HUES64 (cell line): ENCODE data around the gene ELL2.
"Not testable (repeated sequence)": the region's sequence is repeated elsewhere in the genome, so short reads cannot be mapped to it uniquely, and the experiment has no call there.

Experiments used
- H3K27ac ChIP-seq: 2 replicates; pipeline ENCODE4 v1.7.0; 2013; ENCODE audit warnings: low read depth, low read length, inconsistent platforms
- H3K27me3 ChIP-seq: 2 replicates; pipeline ENCODE4 v1.6.1; 2013; ENCODE audit warnings: mild to moderate bottlenecking, low read length; ENCODE audit not compliant: insufficient read depth
- H3K36me3 ChIP-seq: 2 replicates; pipeline ENCODE4 v1.6.1; 2013; ENCODE audit warnings: mild to moderate bottlenecking, low read length; ENCODE audit not compliant: insufficient read depth
- H3K4me1 ChIP-seq: 2 replicates; pipeline ENCODE4 v1.6.1; 2013; ENCODE audit warnings: mild to moderate bottlenecking, low read length, moderate library complexity; ENCODE audit not compliant: insufficient read depth
- H3K4me3 ChIP-seq: 2 replicates; pipeline ENCODE4 v1.5.1; 2013; ENCODE audit warnings: mild to moderate bottlenecking, low read length, moderate library complexity
- H3K9ac ChIP-seq: 2 replicates; pipeline ENCODE4 v1.6.1; 2013; ENCODE audit warnings: mild to moderate bottlenecking, low read depth, low read length
- H3K9me3 ChIP-seq: 2 replicates; pipeline ENCODE4 v1.6.1; 2013; ENCODE audit warnings: low read depth, low read length; ENCODE audit not compliant: insufficient read depth
- WGBS: fragments of 150-250, 120-280 bp; methylation state at CpG from one replicate; pipeline ENCODE4 v1.1.7; 2013; ENCODE audit warnings: missing lambda C conversion rate; 5-methylcytosine and 5-hydroxymethylcytosine counted together

Gene ELL2

DNA sequence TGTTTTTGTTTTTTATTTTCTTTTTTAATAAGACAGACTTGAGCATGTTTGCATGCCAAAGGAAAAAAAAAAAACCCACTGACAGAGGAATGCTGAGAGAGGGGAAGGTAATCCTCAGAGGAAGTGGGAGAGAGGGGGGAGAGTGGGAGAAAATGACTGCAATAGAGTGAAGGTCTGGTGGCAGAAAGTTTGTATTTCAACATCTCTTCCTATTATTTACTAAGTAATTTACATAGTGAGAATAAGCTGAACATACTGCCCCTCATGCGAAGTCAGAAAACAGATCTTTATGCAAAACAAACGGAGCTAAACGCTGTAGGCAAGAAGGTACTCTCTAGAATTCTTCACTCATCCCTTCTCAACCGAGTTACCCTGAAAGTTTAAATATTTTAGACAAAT lies 45.0 kb downstream of the ELL2 start:
- Histone ChIP-seq H3K9ac (no peak overlapping the region), H3K36me3 (no peaks in the 10 kb centered on the region), H3K4me3 (no peak overlapping the region), H3K27me3 (no peaks in the 10 kb centered on the region), H3K4me1 (peaks cover 12% of the 10 kb centered on the region), H3K27ac (no peak overlapping the region), H3K9me3 (no peaks in the 10 kb centered on the region)
- 83% methylated on average over 3 of the region's 4 CpGs for WGBS

GRCh38 chr5:95915999-95916686 lies 45.5 kb downstream of the ELL2 start:
- Histone ChIP-seq H3K9me3 (no peaks in the 10 kb centered on the region), H3K27ac (no peak overlapping the region), H3K36me3 (no peaks in the 10 kb centered on the region), H3K27me3 (no peaks in the 10 kb centered on the region), H3K9ac (no peak overlapping the region), H3K4me3 (no peak overlapping the region), H3K4me1 (peaks cover 12% of the 10 kb centered on the region)
- WGBS: 92% methylated on average over 3 of the region's 3 CpGs

GRCh38 chr5:95913663-95914062 lies 48.0 kb downstream of the ELL2 start:
- H3K9ac ChIP-seq: no peak overlapping the region
- H3K36me3 ChIP-seq: no peaks in the 10 kb centered on the region
- no peak overlapping the region for H3K4me3 ChIP-seq
- no peaks in the 10 kb centered on the region for H3K27me3 ChIP-seq
- H3K27ac ChIP-seq: no peak overlapping the region
- WGBS: 93% methylated on average over 6 of the region's 6 CpGs
- peaks cover 24% of the 10 kb centered on the region for H3K4me1 ChIP-seq
- H3K9me3 ChIP-seq: no peaks in the 10 kb centered on the region

DNA sequence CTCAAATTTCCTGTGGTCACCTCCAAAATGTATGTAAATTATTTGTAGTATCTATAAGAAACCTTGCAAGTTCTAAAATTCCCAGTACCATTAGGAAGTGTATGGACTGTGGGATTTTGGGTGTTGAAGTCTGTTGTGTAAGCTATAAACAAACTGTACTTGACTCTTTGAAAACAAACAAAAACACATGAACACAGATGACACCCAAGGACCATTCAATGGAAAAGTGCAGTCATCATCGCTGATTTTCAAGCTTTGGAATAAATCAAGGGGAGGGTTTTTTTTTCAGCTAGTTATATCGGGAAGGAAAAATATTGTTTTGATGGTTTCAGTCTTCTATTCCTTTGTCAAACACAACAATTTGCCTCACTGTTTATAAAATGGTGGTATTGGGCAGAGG lies 49.6 kb downstream of the ELL2 start:
- H3K9me3 ChIP-seq: no peaks in the 10 kb centered on the region
- H3K4me3 ChIP-seq: no peak overlapping the region
- H3K27ac ChIP-seq: no peak overlapping the region
- H3K27me3 ChIP-seq: no peaks in the 10 kb centered on the region
- no peaks in the 10 kb centered on the region for H3K36me3 ChIP-seq
- no peak overlapping the region for H3K9ac ChIP-seq
- WGBS: 86% methylated on average over 1 of the region's 2 CpGs
- H3K4me1 ChIP-seq: peaks cover 20% of the 10 kb centered on the region

DNA sequence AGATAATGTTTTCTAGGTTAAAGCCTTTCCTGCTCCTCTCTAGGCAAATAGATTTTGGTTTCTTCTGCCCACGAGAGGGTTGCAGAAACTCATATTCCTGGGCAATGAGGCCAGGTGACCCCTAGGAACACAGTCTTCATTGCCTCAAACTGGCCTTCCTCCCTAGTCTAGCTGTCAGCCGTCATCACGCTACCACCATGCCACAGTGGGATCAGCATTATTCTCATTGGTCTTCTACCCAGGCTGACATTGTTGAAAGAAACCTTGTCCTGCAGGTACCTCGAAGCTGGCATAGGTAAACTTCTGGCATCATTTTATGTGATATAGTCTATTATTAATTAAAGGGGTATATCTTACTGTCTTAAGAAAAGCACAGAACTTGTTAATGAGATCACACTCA lies 51.1 kb downstream of the ELL2 start:
- Histone ChIP-seq H3K4me1 (peaks cover 14% of the 10 kb centered on the region), H3K9ac (no peak overlapping the region), H3K27ac (no peak overlapping the region), H3K4me3 (no peak overlapping the region), H3K36me3 (no peaks in the 10 kb centered on the region), H3K9me3 (no peaks in the 10 kb centered on the region), H3K27me3 (no peaks in the 10 kb centered on the region)
- 95% methylated on average over 3 of the region's 4 CpGs for WGBS

- H3K9ac ChIP-seq: no peak overlapping the region
- H3K36me3 ChIP-seq: no peaks in the 10 kb centered on the region
- peaks cover 14% of the 10 kb centered on the region for H3K4me1 ChIP-seq
- no peak overlapping the region for H3K27ac ChIP-seq
- no peak overlapping the region for H3K4me3 ChIP-seq
- no peaks in the 10 kb centered on the region for H3K9me3 ChIP-seq
- WGBS: no CpG with 5 or more reads among the region's 1 CpG
- H3K27me3 ChIP-seq: no peaks in the 10 kb centered on the region
These were observed 51.9 kb downstream of the ELL2 start for GRCh38 chr5:95909738-95910137.

GRCh38 chr5:95908799-95909198 lies 52.9 kb downstream of the ELL2 start:
- Histone ChIP-seq H3K27me3 (no peaks in the 10 kb centered on the region), H3K4me3 (no peak overlapping the region), H3K9me3 (no peaks in the 10 kb centered on the region), H3K4me1 (peaks cover 14% of the 10 kb centered on the region), H3K27ac (no peak overlapping the region), H3K9ac (no peak overlapping the region), H3K36me3 (no peaks in the 10 kb centered on the region)

- no peaks in the 10 kb centered on the region for H3K36me3 ChIP-seq
- H3K4me3 ChIP-seq: no peak overlapping the region
- WGBS: 94% methylated on average over 4 of the region's 5 CpGs
- peaks cover 14% of the 10 kb centered on the region for H3K4me1 ChIP-seq
- H3K27me3 ChIP-seq: no peaks in the 10 kb centered on the region
- H3K9me3 ChIP-seq: no peaks in the 10 kb centered on the region
- no peak overlapping the region for H3K9ac ChIP-seq
- no peak overlapping the region for H3K27ac ChIP-seq
These were observed 53.6 kb downstream of the ELL2 start for GRCh38 chr5:95907740-95908706.

DNA sequence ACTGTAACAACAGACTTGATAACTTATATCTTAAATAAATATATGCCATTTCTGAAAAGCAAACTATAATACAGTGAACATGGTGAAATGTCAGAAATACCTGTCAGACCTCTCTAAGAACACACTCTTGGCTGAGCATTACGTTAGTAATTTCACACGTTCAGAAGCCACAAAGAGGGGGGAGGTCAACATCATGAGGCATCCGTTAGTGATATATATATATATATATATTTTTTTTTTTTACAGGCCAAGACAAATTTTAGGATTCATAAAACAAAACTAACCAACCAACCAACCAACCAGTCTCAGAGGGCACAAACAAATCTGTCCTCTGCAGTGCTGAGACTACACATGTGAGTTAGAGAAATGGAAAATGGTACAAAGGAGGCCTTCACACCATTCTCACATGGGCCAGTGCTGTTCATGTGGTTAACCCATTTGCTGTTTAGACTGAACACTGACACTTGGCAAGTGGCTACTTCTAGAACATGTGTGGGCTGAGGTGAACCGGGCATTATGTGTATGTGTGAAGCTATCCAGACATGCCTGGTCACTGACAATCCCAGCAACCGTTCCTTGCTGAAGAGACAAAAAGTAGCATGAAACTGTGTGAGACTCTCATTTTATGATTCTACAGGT lies 54.5 kb downstream of the ELL2 start:
- H3K27me3 ChIP-seq: no peaks in the 10 kb centered on the region
- 91% methylated on average over 4 of the region's 5 CpGs for WGBS
- peaks cover 14% of the 10 kb centered on the region for H3K4me1 ChIP-seq
- H3K27ac ChIP-seq: no peak overlapping the region
- H3K4me3 ChIP-seq: no peak overlapping the region
- no peaks in the 10 kb centered on the region for H3K9me3 ChIP-seq
- no peak overlapping the region for H3K9ac ChIP-seq
- H3K36me3 ChIP-seq: no peaks in the 10 kb centered on the region

DNA sequence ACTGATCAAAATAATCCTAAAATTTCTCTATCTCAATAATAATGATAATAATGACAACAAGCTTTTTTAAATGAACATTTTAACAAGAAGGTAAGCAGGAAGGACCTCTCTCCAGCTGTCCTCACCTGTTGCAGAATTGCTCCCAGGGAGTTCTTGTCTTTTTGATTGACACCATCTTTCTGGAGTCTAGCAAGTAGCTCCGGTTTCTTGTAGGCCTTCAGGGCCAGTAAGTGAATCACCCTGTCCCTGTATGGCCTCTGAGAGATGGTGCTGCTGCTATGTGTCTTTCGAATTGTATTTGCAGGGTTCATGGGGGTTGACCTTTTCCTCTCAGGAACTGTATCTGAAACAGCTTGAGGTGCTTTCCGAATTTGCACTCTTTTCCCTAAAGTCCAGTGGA lies 55.3 kb downstream of the ELL2 start:
- 89% methylated on average over 3 of the region's 3 CpGs for WGBS
- not testable (repeated sequence) for H3K9me3 ChIP-seq, H3K4me3 ChIP-seq, H3K36me3 ChIP-seq, H3K27me3 ChIP-seq, H3K9ac ChIP-seq, H3K27ac ChIP-seq
- peaks cover 14% of the 10 kb centered on the region for H3K4me1 ChIP-seq

DNA sequence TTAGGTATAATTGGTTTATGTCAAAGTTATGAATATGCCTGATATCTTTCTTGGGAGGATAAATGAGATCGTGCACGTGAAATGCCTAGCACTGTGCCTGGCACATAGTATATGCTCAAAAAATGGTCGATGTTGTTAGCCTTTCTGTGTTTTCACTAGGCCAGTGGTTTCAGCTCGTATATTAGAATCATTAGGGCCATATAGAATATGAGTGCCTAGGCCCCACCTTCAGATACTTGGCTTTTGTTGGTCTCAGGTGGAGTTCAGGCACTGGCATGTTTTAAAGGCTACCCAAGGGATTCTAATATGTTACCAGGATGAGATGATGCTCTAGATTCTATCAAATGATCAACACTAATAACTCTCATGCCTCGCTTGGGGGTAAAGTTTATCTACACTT lies 56.8 kb downstream of the ELL2 start:
- peaks cover 11% of the 10 kb centered on the region; the same call in 1 of the 2 replicates for H3K36me3 ChIP-seq
- H3K4me3 ChIP-seq: no peak overlapping the region
- peaks cover 12% of the 10 kb centered on the region for H3K4me1 ChIP-seq
- no peak overlapping the region for H3K9ac ChIP-seq
- H3K27ac ChIP-seq: no peak overlapping the region
- H3K27me3 ChIP-seq: no peaks in the 10 kb centered on the region
- WGBS: 97% methylated on average over 4 of the region's 5 CpGs
- H3K9me3 ChIP-seq: no peaks in the 10 kb centered on the region
